Peyer's patch (tissue), 4 donors: ENCODE data around the gene ODAM. TPM values are rescaled to one million over a fixed set of nuclear protein-coding genes. Genes with fewer than 3 reads are reported as not detected.
"Not testable (repeated sequence)": the region's sequence is repeated elsewhere in the genome, so short reads cannot be mapped to it uniquely, and the experiment has no call there.

ENCODE experiments used
- DNase-seq, 3 donors: peaks; one replicate each; pipeline ENCODE4 v3.0.0-alpha.2; 2017 to 2019
- H3K27ac ChIP-seq, 4 donors: fragments of 200-600 bp; sonication (generic); one replicate each; pipeline ENCODE4 v1.5.1; 2016 to 2019
- H3K27me3 ChIP-seq, 2 donors: fragments of 200-600 bp; sonication (generic); one replicate each; pipeline ENCODE4 v1.5.1; 2019
- H3K36me3 ChIP-seq, 3 donors: fragments of 200-600 bp; sonication (generic); one replicate each; pipeline ENCODE4 v1.5.1; 2016 to 2019
- H3K4me1 ChIP-seq, 4 donors: fragments of 200-600 bp; sonication (generic); one replicate each; pipeline ENCODE4 v1.5.1; 2016 to 2019
- H3K4me3 ChIP-seq, 4 donors: fragments of 200-600 bp; sonication (generic); 1 replicate in 3 of 4; 2 replicates in 1 of 4; pipeline ENCODE4 v1.5.1; 2016 to 2019; ENCODE audit warnings: mild to moderate bottlenecking in 1 of 4
- H3K9me3 ChIP-seq, 4 donors: fragments of 200-600 bp; sonication (generic); one replicate each; pipeline ENCODE4 v1.5.1; 2016 to 2019; ENCODE audit warnings: mild to moderate bottlenecking in 1 of 4
- POLR2A ChIP-seq, 2 donors: fragments of 450-650 bp; IDR thresholded peaks; one replicate each; pipeline ENCODE4 v1.5.1; 2017; ENCODE audit warnings: antibody characterized with exemption in 2 of 2, mild to moderate bottlenecking in 2 of 2, moderate library complexity in 2 of 2
- total RNA-seq, 4 donors: library from RNA; depleted of rRNA; stranded (reverse); fragments of >200 nt; gene quantifications; one replicate each; pipeline ENCODE4 v1.1.0, GENCODE V29; 2016
- TF ChIP-seq, protein P1 (sequence below), 6 experiments: fragments of 450-650 bp in 4 of 6; fragments of 200-600 bp in 2 of 6; sonication (generic) in 1 of 6; IDR thresholded peaks; one replicate each; pipeline ENCODE4 v1.5.1; 2017 to 2019; ENCODE audit warnings: antibody characterized with exemption in 6 of 6, mild to moderate bottlenecking in 3 of 6, moderate library complexity in 1 of 6

ODAM gene
- total RNA-seq, 4 donors from 2014 or later: not detected

DNA sequence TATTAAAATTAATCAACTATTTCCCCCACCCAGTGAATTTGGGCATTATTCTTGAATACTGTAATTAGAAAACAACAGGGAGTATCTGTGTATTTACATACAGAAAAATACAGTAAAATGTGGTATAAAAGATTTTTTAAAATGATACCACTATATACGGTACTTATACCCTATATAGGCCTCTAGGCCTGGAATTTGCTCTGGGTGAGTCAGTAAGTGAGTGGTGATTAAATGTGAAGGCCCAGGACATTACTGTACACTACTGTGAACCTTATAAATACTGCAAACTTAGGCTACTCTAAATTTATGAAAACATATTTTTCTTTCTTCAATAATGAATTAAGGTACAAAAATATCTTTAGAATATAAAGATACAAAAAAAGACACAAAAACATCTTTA lies 40.6 kb downstream of the ODAM start:
- H3K27ac ChIP-seq: no peak overlapping the region
- no peaks in the 10 kb centered on the region for H3K36me3 ChIP-seq
- H3K9me3 ChIP-seq: no peaks in the 10 kb centered on the region
- H3K4me1 ChIP-seq: no peaks in the 10 kb centered on the region
- DNase-seq: no peak
- TF ChIP-seq POLR2A (IDR thresholded peaks at IDR 0.05): no peak
- TF ChIP-seq, protein P1, sequence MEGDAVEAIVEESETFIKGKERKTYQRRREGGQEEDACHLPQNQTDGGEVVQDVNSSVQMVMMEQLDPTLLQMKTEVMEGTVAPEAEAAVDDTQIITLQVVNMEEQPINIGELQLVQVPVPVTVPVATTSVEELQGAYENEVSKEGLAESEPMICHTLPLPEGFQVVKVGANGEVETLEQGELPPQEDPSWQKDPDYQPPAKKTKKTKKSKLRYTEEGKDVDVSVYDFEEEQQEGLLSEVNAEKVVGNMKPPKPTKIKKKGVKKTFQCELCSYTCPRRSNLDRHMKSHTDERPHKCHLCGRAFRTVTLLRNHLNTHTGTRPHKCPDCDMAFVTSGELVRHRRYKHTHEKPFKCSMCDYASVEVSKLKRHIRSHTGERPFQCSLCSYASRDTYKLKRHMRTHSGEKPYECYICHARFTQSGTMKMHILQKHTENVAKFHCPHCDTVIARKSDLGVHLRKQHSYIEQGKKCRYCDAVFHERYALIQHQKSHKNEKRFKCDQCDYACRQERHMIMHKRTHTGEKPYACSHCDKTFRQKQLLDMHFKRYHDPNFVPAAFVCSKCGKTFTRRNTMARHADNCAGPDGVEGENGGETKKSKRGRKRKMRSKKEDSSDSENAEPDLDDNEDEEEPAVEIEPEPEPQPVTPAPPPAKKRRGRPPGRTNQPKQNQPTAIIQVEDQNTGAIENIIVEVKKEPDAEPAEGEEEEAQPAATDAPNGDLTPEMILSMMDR (IDR thresholded peaks at IDR 0.05): no peak
- H3K27me3 ChIP-seq: no peaks in the 10 kb centered on the region
- H3K4me3 ChIP-seq: no peak overlapping the region

DNA sequence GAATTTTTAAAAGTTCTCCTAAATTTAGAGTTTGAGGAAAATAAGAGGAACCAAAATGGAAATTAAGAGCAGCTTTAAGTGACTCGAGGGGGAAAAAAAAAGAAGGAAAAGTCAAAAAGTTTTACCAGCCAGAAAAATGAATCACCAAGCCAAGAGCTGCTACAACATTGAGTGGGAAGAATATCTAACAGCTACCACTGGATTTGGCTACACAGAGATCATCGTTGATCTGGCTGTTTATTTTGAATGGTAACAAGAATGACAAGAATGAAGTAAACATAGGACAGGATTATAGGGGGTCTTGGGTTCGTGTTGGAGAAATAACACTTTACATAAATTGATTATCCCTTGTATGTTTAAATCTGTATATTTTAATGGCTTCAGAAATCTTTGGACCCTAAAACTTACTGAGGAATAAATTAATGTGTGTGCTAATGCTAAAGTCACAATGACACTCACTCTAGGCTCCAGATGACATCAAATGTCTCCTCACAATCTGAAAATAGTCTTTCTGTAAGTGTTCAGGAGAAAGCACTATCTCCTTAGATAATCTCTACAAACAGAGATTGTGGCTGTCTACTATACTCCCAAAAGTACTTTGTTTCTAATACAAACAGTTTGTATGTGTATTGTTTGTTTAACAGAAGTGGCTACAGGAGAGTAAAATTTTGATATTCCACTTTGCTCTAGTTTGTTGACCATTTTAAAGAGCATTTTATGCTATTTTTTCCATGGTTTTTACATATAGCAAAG lies 43.8 kb downstream of the ODAM start:
- Histone ChIP-seq H3K4me1 (no peaks in the 10 kb centered on the region), H3K36me3 (no peaks in the 10 kb centered on the region), H3K27me3 (no peaks in the 10 kb centered on the region), H3K9me3 (no peaks in the 10 kb centered on the region), H3K27ac (no peak overlapping the region), H3K4me3 (no peak overlapping the region)
- DNase-seq: no peak
- no peak for TF ChIP-seq POLR2A (IDR thresholded peaks at IDR 0.05)
- TF ChIP-seq, protein P1 (IDR thresholded peaks at IDR 0.05): no peak

DNA sequence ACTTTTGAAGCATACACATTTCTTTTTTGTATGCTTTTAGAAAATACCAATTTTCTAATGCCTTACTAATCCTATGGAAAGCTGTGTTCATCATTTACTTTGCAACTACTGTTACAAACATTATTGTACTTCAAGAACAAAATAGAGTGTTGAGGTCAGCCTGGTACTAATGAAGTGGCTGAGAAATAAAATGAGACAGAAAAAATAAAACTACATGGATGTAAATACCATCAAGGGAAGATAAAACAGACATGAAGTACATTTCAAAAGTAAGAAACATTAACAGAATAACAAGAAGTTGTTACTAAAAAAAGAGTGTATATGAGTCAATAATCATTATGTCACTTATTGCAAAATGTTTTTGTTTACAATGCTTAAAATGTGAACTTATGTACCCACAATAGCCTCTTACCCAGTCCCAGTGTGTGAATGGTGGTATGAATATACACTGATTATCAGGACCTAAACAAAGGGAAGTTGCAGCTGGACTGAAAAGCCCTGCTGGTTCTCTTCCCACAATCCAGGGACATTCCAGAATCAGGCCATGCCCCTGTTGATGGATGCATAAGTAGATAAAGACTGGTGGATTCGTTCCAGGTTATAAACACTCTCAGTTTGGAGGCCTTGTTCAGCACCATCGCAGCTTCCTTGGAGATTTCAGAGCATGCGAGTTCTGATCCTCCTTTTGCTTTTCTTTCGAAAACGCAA lies 44.5 kb downstream of the ODAM start:
- no peak overlapping the region for H3K27ac ChIP-seq
- no peak for DNase-seq
- no peaks in the 10 kb centered on the region for H3K27me3 ChIP-seq
- no peak overlapping the region for H3K4me3 ChIP-seq
- TF ChIP-seq, protein P1 (IDR thresholded peaks at IDR 0.05): no peak
- TF ChIP-seq POLR2A (IDR thresholded peaks at IDR 0.05): no peak
- no peaks in the 10 kb centered on the region for H3K4me1 ChIP-seq
- H3K36me3 ChIP-seq: no peaks in the 10 kb centered on the region
- no peaks in the 10 kb centered on the region for H3K9me3 ChIP-seq

DNA sequence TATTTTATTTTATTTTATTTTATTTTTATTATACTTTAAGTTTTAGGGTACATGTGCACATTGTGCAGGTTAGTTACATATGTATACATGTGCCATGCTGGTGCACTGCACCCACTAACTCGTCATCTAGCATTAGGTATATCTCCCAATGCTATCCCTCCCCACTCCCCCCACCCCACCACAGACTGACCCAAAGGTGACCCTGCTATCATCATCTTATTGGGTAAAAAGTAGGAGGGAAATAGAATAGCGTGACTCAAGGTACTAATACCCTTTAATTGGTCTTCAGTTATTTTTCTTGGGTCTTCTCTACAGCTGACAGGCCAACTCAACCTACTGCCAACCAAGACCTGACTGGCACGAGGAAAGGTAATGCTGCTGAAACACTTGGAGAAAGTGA lies 46.8 kb downstream of the ODAM start, which contains the start of gene CSN3:
CSN3 (plus strand) TSS at position 301 of the 400 bp plus-strand sequence. CDS start 2,223 bp downstream, outside the sequence.
- H3K4me3 ChIP-seq, DNase-seq: not testable (repeated sequence)

DNA sequence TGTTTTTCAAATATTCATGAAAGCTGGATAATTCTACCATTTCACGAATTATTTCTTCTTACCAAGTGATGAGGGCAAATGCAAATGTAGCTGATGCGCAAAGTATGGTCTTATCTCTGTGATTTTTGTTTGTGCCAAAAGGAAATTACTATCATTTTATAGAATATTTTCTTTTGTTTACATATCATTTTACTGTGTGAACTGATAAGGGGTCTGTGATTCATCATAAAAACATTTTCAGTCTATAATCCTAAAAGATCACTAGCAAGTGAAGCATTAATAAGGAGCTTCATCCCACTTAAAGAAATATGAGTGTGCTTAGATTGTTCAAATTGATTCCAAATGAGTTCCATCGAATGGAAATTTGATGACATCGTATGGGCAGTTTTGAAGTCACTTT lies 47.6 kb downstream of the ODAM start:
- no peaks in the 10 kb centered on the region for H3K36me3 ChIP-seq
- DNase-seq: no peak
- no peaks in the 10 kb centered on the region for H3K4me1 ChIP-seq
- no peaks in the 10 kb centered on the region for H3K27me3 ChIP-seq
- H3K4me3 ChIP-seq: no peak overlapping the region
- no peak overlapping the region for H3K27ac ChIP-seq
- TF ChIP-seq POLR2A (IDR thresholded peaks at IDR 0.05): no peak
- H3K9me3 ChIP-seq: no peaks in the 10 kb centered on the region

More for the DNA sequence above, 46.8 kb downstream of the ODAM start, which contains the start of gene CSN3:
- H3K27me3 ChIP-seq, H3K4me1 ChIP-seq, H3K27ac ChIP-seq, H3K9me3 ChIP-seq, H3K36me3 ChIP-seq: not testable (repeated sequence)

DNA sequence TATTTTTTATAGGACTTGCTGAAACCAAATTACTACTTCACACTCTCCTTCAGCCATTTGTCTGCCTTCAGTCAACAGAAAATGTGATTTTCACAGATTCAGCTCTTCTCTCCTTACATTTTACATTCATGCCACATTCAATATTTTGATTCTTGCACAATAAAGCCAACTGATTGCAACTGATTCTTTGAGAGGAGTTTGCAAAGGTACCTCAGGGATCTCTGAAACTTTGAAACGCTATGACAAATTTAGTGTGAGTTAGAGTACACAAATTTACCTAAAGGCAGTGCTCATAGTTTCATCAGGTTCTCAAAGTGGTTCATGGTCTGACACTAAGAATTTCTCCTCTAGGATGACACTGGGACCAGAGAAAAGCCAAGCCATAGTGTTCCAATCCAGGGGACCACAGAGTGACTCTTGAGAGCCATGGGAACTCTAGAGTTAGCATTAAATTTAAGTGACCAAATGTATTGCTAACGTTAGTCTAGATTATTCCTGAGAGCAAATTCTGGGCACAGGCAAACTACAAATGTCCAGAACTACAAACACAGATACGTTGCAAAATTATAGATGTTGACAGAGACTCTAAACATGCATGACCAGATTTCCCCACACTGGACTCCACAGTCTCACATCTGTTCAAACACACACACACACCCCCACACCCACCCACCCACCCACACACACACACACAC lies 55.9 kb downstream of the ODAM start:
- TF ChIP-seq, protein P1 (IDR thresholded peaks at IDR 0.05): no peak
- TF ChIP-seq POLR2A (IDR thresholded peaks at IDR 0.05): no peak
- no peak for DNase-seq
- Histone ChIP-seq H3K27me3 (no peaks in the 10 kb centered on the region), H3K4me1 (no peaks in the 10 kb centered on the region), H3K9me3 (no peaks in the 10 kb centered on the region), H3K4me3 (no peak overlapping the region), H3K27ac (no peak overlapping the region), H3K36me3 (no peaks in the 10 kb centered on the region)
